ENCODE data around the gene LAMA4.

DNA sequence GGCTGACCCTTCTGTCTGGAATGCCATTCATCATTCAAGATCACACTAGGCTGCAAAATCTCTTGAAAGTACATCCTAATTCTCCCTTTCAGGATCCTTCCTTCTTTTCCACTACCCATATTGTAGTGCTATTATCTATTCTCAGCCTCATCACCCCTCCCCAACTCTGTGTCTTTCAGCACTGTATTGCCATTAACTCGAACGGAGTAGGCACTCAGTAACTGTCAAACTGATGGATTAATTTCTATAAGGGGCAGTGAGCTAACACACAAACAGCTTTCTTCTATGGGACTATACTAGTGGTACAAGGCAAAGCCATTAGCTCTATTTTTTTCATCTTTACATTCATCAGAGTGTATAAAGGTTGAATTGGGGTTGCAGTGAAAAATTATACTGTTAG is 46.6 kb downstream of the LAMA4 start:
- TF ChIP-seq, protein P1, sequence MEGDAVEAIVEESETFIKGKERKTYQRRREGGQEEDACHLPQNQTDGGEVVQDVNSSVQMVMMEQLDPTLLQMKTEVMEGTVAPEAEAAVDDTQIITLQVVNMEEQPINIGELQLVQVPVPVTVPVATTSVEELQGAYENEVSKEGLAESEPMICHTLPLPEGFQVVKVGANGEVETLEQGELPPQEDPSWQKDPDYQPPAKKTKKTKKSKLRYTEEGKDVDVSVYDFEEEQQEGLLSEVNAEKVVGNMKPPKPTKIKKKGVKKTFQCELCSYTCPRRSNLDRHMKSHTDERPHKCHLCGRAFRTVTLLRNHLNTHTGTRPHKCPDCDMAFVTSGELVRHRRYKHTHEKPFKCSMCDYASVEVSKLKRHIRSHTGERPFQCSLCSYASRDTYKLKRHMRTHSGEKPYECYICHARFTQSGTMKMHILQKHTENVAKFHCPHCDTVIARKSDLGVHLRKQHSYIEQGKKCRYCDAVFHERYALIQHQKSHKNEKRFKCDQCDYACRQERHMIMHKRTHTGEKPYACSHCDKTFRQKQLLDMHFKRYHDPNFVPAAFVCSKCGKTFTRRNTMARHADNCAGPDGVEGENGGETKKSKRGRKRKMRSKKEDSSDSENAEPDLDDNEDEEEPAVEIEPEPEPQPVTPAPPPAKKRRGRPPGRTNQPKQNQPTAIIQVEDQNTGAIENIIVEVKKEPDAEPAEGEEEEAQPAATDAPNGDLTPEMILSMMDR (IDR thresholded peaks at IDR 0.05), result no peak
- TF ChIP-seq EZH2 (IDR thresholded peaks at IDR 0.05), result no peak

Measured in neural progenitor cell (in vitro differentiated cells).